Measurements from ENCODE around the gene DRAP1. TPM values are rescaled to one million over a fixed set of nuclear protein-coding genes. Genes with fewer than 3 reads are reported as not detected.

DRAP1 gene
- total RNA-seq, 1 donor from 2014 or later, result 169 TPM

DNA sequence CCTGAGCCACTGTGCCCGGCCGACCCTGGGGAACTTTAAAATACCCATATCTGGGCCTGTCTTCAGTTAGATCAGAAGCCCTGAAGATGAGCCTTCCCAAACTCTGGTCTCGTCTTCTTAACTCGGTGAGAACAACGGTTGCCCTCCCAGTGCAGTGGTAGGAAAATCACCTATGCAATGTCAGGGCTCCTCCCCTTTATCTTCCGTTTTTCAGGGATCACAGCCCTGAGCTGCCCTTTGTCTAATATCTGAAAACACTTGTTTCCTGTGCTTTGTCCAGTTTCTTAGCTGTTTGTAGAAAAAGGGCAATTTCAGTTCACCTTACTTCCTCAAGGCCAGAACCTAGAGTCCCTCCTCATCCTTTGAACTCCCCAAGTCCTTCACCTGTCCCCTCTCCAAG, 9.4 kb downstream of the DRAP1 start:
- no peaks in the 10 kb centered on the region for H3K9me3 ChIP-seq (ENCODE audit: insufficient read depth, low read depth, low read length)
- no peaks in the 10 kb centered on the region for H4K20me1 ChIP-seq (ENCODE audit: insufficient read depth, low read length)
- Mint-ChIP-seq H3K36me3 (ENCODE audit: low read depth, unreplicated experiment) (peaks cover 5% of the 10 kb centered on the region), H3K27ac (ENCODE audit: unreplicated experiment) (no peak overlapping the region), H3K4me1 (ENCODE audit: low read depth, unreplicated experiment) (peaks cover 3% of the 10 kb centered on the region), H3K4me3 (ENCODE audit: unreplicated experiment) (no peak overlapping the region), H3K27me3 (ENCODE audit: low read depth, unreplicated experiment) (no peaks in the 10 kb centered on the region), H3K9me3 (ENCODE audit: unreplicated experiment) (peaks cover 3% of the 10 kb centered on the region)
- H3K36me3 ChIP-seq (ENCODE audit: insufficient read depth, low read length), result no peaks in the 10 kb centered on the region
- H3K27ac ChIP-seq (ENCODE audit: low read depth, low read length), result no peak overlapping the region
- FAIRE-seq (no peak), DNase-seq (ENCODE audit: low read depth) (no peak)
- no peaks in the 10 kb centered on the region for H3K27me3 ChIP-seq (ENCODE audit: insufficient read depth, low read length)
- H3K4me3 ChIP-seq (ENCODE audit: insufficient read depth, low read depth, low read length), result no peak overlapping the region
- no peak overlapping the region for H2AFZ ChIP-seq (ENCODE audit: low read depth, low read length)
- TF ChIP-seq, protein P1, sequence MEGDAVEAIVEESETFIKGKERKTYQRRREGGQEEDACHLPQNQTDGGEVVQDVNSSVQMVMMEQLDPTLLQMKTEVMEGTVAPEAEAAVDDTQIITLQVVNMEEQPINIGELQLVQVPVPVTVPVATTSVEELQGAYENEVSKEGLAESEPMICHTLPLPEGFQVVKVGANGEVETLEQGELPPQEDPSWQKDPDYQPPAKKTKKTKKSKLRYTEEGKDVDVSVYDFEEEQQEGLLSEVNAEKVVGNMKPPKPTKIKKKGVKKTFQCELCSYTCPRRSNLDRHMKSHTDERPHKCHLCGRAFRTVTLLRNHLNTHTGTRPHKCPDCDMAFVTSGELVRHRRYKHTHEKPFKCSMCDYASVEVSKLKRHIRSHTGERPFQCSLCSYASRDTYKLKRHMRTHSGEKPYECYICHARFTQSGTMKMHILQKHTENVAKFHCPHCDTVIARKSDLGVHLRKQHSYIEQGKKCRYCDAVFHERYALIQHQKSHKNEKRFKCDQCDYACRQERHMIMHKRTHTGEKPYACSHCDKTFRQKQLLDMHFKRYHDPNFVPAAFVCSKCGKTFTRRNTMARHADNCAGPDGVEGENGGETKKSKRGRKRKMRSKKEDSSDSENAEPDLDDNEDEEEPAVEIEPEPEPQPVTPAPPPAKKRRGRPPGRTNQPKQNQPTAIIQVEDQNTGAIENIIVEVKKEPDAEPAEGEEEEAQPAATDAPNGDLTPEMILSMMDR (IDR thresholded peaks at IDR 0.05; ENCODE audit: insufficient read depth, low read depth, low read length), result no peak
- TF ChIP-seq EZH2 (IDR thresholded peaks at IDR 0.05; ENCODE audit: insufficient read depth, low read length), result no peak
- H3K4me2 ChIP-seq (ENCODE audit: low read length), result no peak overlapping the region
- H3K9ac ChIP-seq (ENCODE audit: low read length), result no peak overlapping the region
- H3K79me2 ChIP-seq (ENCODE audit: insufficient read depth, low read length), result no peaks in the 10 kb centered on the region
- H3K4me1 ChIP-seq (ENCODE audit: insufficient read depth, low read length), result peaks cover 7% of the 10 kb centered on the region

DNA sequence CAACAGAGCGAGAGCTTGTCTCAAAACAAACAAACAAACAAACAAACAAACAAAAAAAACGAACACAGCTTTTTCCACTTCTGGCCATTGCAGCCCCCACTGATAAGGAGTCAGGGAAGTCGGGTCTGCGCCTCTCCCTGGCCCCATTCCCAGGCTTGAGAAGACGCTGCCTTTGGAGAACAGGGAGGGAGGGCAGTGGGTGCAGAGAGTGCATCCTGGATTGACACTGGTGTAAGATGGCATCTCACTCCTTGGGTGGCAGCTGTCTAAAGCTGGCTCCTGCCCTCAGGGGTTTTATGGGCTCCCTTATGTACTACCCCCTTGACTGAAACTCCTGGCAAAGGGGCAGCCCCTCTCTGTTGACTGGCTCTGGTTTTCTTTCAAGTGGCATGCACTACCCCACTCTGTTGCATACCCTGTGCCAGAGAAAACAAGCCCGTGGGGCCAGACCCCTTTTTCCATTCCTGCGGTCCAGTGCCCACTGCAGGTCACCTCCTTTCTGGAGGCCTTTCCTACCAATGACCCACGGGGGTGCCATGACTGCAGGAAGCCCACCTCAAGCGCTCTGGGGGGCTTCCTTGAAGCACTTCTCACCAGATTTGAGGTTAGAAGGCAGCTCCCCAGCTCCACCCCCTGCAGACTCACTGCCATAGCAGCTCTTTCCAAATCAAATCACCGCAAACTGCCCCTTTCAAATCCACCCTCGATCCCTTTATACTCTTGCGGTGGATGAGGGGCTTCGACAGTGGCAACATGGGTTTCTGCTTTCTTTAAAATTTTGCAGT, 12.7 kb downstream of the DRAP1 start:
- TF ChIP-seq, protein P1 (IDR thresholded peaks at IDR 0.05; ENCODE audit: insufficient read depth, low read depth, low read length), result no peak
- no peak for TF ChIP-seq EZH2 (IDR thresholded peaks at IDR 0.05; ENCODE audit: insufficient read depth, low read length)
- H3K27ac Mint-ChIP-seq (ENCODE audit: unreplicated experiment), result no peak overlapping the region
- H3K4me3 Mint-ChIP-seq (ENCODE audit: unreplicated experiment), result no peak overlapping the region
- FAIRE-seq (no peak), DNase-seq (ENCODE audit: low read depth) (no peak)
- no peak overlapping the region for H3K4me2 ChIP-seq (ENCODE audit: low read length)
- H2AFZ ChIP-seq (ENCODE audit: low read depth, low read length), result no peak overlapping the region
- no peaks in the 10 kb centered on the region for H3K36me3 ChIP-seq (ENCODE audit: insufficient read depth, low read length)
- H3K4me3 ChIP-seq (ENCODE audit: insufficient read depth, low read depth, low read length), result no peak overlapping the region
- no peak overlapping the region for H3K27ac ChIP-seq (ENCODE audit: low read depth, low read length)
- H3K9me3 ChIP-seq (ENCODE audit: insufficient read depth, low read depth, low read length), result no peaks in the 10 kb centered on the region
- no peaks in the 10 kb centered on the region for H4K20me1 ChIP-seq (ENCODE audit: insufficient read depth, low read length)
- no peaks in the 10 kb centered on the region for H3K27me3 ChIP-seq (ENCODE audit: insufficient read depth, low read length)
- no peaks in the 10 kb centered on the region for H3K79me2 ChIP-seq (ENCODE audit: insufficient read depth, low read length)
- H3K4me1 ChIP-seq (ENCODE audit: insufficient read depth, low read length), result peaks cover 7% of the 10 kb centered on the region
- peaks cover 5% of the 10 kb centered on the region for H3K36me3 Mint-ChIP-seq (ENCODE audit: low read depth, unreplicated experiment)
- H3K27me3 Mint-ChIP-seq (ENCODE audit: low read depth, unreplicated experiment), result no peaks in the 10 kb centered on the region
- H3K4me1 Mint-ChIP-seq (ENCODE audit: low read depth, unreplicated experiment), result peaks cover 3% of the 10 kb centered on the region
- peaks cover 3% of the 10 kb centered on the region for H3K9me3 Mint-ChIP-seq (ENCODE audit: unreplicated experiment)
- no peak overlapping the region for H3K9ac ChIP-seq (ENCODE audit: low read length)

DNA sequence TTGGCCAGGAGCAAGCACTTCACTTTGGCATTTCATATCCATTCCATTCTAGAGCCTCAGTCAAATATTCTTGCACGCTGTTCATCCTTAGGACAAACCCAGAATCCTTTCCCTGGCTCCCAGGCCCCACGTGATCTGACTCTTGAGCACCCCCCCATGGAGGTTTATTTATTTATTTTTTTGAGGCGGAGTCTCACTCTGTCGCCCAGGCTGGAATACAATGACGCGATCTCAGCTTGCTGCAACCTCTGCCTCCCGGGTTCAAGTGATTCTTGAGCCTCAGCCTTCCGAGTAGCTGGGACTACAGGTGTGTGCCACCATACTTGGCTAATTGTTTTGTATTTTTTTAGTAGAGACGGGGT, 13.3 kb downstream of the DRAP1 start:
- Mint-ChIP-seq H3K27ac (ENCODE audit: unreplicated experiment) (no peak overlapping the region), H3K4me3 (ENCODE audit: unreplicated experiment) (no peak overlapping the region), H3K4me1 (ENCODE audit: low read depth, unreplicated experiment) (peaks cover 3% of the 10 kb centered on the region), H3K9me3 (ENCODE audit: unreplicated experiment) (peaks cover 3% of the 10 kb centered on the region), H3K27me3 (ENCODE audit: low read depth, unreplicated experiment) (no peaks in the 10 kb centered on the region), H3K36me3 (ENCODE audit: low read depth, unreplicated experiment) (peaks cover 5% of the 10 kb centered on the region)
- Histone ChIP-seq H3K9ac (ENCODE audit: low read length) (no peak overlapping the region), H3K79me2 (ENCODE audit: insufficient read depth, low read length) (no peaks in the 10 kb centered on the region), H3K4me3 (ENCODE audit: insufficient read depth, low read depth, low read length) (no peak overlapping the region), H3K27ac (ENCODE audit: low read depth, low read length) (no peak overlapping the region), H3K36me3 (ENCODE audit: insufficient read depth, low read length) (no peaks in the 10 kb centered on the region), H3K4me2 (ENCODE audit: low read length) (no peak overlapping the region), H4K20me1 (ENCODE audit: insufficient read depth, low read length) (no peaks in the 10 kb centered on the region), H3K9me3 (ENCODE audit: insufficient read depth, low read depth, low read length) (no peaks in the 10 kb centered on the region), H3K4me1 (ENCODE audit: insufficient read depth, low read length) (peaks cover 7% of the 10 kb centered on the region), H3K27me3 (ENCODE audit: insufficient read depth, low read length) (no peaks in the 10 kb centered on the region), H2AFZ (ENCODE audit: low read depth, low read length) (no peak overlapping the region)
- FAIRE-seq, result no peak
- TF ChIP-seq, protein P1 (IDR thresholded peaks at IDR 0.05; ENCODE audit: insufficient read depth, low read depth, low read length), result no peak
- no peak for TF ChIP-seq EZH2 (IDR thresholded peaks at IDR 0.05; ENCODE audit: insufficient read depth, low read length)
- DNase-seq (ENCODE audit: low read depth), result no peak
